Esophagus muscularis mucosa (tissue), 4 donors: ENCODE data around the gene LMO2.
"Not testable (repeated sequence)": the region's sequence is repeated elsewhere in the genome, so short reads cannot be mapped to it uniquely, and the experiment has no call there.

Experiments used
- EP300 ChIP-seq: sonication (generic); formaldehyde crosslinking; IDR thresholded peaks from one replicate; pipeline ENCODE4 v1.6.1; 2017; ENCODE audit warnings: antibody characterized with exemption
- POLR2A ChIP-seq: fragments of 450-650 bp; IDR thresholded peaks from one replicate; pipeline ENCODE4 v1.6.1; 2017; ENCODE audit warnings: antibody characterized with exemption, moderate library complexity, mild to moderate bottlenecking, low read depth
- TF ChIP-seq, protein P1 (sequence below), 3 experiments: fragments of 200-600 bp in 2 of 3; fragments of 450-650 bp in 1 of 3; sonication (generic) in 2 of 3; IDR thresholded peaks; one replicate each; pipeline ENCODE4 v1.5.1; 2017 to 2019; ENCODE audit warnings: antibody characterized with exemption in 3 of 3, mild to moderate bottlenecking in 2 of 3, moderate library complexity in 1 of 3

DNA sequence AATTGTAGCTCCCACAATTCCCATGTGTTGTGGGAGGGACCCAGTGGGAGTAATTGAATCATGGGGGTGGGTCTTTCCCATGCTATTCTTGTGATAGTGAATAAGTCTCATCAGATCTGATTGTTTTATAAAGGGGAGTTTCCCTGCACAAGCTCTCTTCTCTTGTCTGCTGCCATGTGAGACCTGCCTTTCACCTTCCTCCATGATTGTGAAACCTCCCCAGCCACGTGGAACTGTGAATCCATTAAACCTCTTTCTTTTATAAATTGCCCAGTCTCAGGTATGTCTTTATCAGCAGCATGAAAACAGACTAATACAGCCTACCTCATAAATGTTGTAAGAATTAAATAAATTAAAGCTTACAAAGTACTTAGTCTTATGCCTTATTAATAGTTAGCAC is 25.5 kb upstream of the LMO2 start:
- TF ChIP-seq, protein P1, sequence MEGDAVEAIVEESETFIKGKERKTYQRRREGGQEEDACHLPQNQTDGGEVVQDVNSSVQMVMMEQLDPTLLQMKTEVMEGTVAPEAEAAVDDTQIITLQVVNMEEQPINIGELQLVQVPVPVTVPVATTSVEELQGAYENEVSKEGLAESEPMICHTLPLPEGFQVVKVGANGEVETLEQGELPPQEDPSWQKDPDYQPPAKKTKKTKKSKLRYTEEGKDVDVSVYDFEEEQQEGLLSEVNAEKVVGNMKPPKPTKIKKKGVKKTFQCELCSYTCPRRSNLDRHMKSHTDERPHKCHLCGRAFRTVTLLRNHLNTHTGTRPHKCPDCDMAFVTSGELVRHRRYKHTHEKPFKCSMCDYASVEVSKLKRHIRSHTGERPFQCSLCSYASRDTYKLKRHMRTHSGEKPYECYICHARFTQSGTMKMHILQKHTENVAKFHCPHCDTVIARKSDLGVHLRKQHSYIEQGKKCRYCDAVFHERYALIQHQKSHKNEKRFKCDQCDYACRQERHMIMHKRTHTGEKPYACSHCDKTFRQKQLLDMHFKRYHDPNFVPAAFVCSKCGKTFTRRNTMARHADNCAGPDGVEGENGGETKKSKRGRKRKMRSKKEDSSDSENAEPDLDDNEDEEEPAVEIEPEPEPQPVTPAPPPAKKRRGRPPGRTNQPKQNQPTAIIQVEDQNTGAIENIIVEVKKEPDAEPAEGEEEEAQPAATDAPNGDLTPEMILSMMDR (IDR thresholded peaks at IDR 0.05), result not testable (repeated sequence)
- not testable (repeated sequence) for TF ChIP-seq POLR2A, EP300
